HG03039 (cell line): ENCODE measurements around the gene PIK3R5.

Source experiments
- ATAC-seq: cut with Tn5 transposase; IDR thresholded peaks from one replicate; pipeline ENCODE4 v1.9.1; 2021; ENCODE audit warnings: mild to moderate bottlenecking, moderate library complexity; ENCODE audit not compliant: unreplicated experiment

Gene PIK3R5

GRCh38 chr17:8925141-8925540 is 40.4 kb downstream of the PIK3R5 start:
- no peak for ATAC-seq

DNA sequence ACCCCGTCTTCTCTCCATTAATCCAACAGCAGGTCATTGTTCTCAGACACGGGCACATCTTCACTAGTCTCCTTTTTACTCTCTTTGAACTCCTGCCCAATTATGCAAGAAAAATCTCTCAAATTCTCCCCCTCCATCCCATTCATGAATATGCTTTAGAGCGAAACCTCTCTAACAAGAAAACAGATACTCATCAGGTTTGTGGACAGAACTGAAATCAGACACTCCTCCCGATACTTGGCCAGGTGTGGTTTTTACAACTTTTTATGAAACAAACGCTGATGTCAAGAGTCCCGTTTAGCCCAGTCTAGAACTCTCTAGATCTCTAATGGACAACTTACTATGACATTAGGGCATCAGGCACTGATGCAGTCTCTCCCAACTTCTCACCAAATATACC is 40.9 kb downstream of the PIK3R5 start:
- ATAC-seq: peak; percentile 73

- ATAC-seq: no peak
Observed at GRCh38 chr17:8923762-8924161, 41.7 kb downstream of the PIK3R5 start.

DNA sequence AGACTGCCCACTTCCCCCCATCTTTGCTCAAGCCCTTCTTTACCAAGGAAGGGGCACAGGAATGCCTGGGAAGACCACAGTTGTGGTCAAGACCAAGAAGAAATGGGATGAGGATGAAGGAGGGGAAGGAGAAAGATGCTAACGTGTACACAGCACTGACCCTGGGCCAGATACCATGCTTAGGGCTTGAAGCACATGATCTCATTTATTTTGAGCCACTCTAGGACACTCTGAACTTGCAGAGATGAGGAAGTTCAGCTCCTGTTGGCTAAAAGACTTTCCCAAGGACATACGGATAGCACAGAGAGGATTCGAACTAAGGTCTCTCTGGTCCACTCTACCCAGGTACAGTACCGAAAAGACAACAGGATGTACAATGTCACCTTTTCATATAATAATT is 42.6 kb downstream of the PIK3R5 start:
- no peak for ATAC-seq

- ATAC-seq: no peak
Observed at GRCh38 chr17:8922451-8922850, 43.1 kb downstream of the PIK3R5 start.

DNA sequence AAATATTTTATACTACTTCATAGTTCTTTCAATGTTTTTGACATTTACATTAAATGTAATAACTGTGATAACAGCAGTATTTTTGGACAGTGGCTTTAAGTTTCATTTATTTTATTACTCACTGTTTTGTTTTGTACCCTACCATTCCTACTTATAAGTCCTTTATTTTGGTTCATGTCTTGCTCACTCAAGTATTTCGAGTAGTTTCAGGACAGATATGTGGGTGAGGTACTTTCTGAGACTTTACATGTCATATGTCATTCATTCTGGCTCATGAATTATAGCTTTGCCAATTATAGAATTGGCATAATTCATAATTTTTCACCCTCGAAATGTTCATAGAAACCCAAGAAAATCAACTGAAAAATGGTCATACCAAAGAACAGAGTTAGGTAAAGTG is 44.4 kb downstream of the PIK3R5 start:
- ATAC-seq: no peak

DNA sequence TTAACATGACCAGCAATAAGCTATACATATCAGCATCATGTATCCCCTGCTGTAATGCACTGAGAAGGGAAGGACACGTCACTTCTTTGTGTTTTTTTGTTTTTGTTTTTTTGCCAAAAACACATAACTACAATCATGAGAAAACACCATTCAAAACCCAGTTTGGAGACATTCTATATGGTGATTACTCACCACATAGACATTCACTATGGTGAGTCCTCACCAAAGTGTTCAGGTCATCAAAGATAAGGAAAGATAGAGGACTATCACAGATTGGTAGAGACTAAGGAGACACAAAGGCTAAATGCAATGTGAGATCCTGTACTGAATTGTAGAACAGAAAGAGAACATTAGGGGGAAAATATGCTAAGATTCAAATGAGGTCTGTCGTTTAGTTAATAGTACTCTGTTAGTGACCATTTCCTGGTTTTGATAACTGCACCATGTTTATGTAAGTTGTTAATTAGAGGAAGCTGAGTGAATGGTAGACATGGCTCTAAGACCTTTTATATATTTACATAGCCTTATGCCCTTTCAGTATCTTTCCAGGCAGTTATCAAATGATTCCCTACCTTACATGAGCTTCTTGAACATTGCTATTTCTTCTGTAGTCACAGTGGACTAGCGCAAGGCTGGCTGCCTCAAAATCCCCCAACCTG is 46.6 kb downstream of the PIK3R5 start:
- ATAC-seq: no peak

- no peak for ATAC-seq
Observed at GRCh38 chr17:8916466-8916865, 49.0 kb downstream of the PIK3R5 start.

GRCh38 chr17:8914554-8914953 is 51.0 kb downstream of the PIK3R5 start:
- no peak for ATAC-seq

GRCh38 chr17:8913879-8914278 is 51.6 kb downstream of the PIK3R5 start:
- no peak for ATAC-seq

- ATAC-seq: no peak
Observed at GRCh38 chr17:8913091-8913490, 52.4 kb downstream of the PIK3R5 start.

- ATAC-seq: no peak
Observed at GRCh38 chr17:8912084-8912981, 53.2 kb downstream of the PIK3R5 start.

- no peak for ATAC-seq
Observed at GRCh38 chr17:8910969-8911604, 54.4 kb downstream of the PIK3R5 start.

GRCh38 chr17:8909586-8910270 is 55.8 kb downstream of the PIK3R5 start:
- ATAC-seq: no peak

- no peak for ATAC-seq
Observed at GRCh38 chr17:8905331-8905730, 60.2 kb downstream of the PIK3R5 start.

DNA sequence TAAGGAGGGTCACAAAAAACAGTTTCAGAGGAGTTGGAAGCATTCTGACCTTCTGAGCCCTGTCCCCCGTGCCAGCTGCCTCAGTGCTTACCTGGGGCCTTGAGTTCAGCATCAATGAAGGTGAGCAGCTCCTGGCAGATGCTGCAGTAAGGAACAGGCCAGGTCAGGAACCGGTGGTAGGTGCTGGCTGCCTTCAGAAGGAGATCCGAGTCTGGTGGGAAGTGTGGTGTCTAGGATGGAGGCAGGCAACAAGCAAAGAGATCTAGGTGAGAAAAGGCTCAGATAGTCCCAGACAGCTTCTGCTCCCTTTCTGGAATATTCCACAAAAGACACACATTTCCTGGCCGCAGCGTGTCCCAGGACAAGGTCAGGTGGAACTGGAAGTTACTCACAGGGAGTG is 60.8 kb downstream of the PIK3R5 start:
- no peak for ATAC-seq

DNA sequence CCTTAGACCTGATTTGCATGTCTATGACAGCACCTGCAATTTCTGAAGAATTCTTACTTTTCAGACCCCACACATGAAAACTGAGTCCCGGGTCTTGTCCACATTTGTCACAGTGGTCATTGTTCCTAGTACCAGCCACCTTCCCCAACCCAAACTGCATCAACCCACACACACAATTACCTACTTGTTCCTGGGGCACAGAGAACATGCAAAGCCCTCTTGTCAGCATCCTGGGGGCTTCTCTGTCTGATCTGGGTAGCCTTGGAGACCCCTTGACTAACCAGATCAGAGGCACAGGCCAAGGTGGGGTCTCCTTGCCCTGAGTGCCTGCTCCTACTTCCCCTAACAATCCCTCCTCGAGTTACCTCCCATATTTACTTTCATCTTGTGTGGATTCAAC is 61.3 kb downstream of the PIK3R5 start:
- no peak for ATAC-seq

- ATAC-seq: no peak
Observed at GRCh38 chr17:8900626-8901585, 64.6 kb downstream of the PIK3R5 start.

DNA sequence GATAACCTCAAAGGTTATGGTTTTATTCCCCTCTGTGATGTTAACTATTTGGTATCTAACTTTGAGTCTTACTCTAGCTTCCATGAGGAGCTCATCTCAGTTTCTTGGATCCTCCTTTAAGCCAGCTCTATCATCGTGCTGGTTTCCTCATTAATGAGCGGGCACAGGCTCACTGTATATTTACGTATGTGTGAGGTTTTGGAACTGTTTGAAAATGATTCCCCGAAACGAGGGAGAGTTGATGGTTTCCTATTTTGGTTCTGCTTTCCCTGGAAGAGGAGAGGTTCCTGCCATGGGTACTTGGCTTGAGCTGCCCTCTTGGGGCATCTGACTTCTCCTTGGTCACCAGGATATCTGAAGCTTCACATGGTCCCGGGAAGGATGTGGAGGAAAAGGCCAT is 65.3 kb downstream of the PIK3R5 start:
- no peak for ATAC-seq

GRCh38 chr17:8898636-8899035 is 66.9 kb downstream of the PIK3R5 start:
- no peak for ATAC-seq
